Measurements from ENCODE around the gene TNC. TPM values are rescaled to one million over a fixed set of nuclear protein-coding genes. Genes with fewer than 3 reads are reported as not detected.

Gene TNC
- 10 to 100 TPM in 1 of 2 donors, 1 to 10 TPM in 1; 4.3 to 54.5 TPM for total RNA-seq
- long read RNA-seq, partial matches to known transcripts: 10 of 24 reads
- long read RNA-seq, other reads (novel, unspliced or antisense): 14 of 24 reads

DNA sequence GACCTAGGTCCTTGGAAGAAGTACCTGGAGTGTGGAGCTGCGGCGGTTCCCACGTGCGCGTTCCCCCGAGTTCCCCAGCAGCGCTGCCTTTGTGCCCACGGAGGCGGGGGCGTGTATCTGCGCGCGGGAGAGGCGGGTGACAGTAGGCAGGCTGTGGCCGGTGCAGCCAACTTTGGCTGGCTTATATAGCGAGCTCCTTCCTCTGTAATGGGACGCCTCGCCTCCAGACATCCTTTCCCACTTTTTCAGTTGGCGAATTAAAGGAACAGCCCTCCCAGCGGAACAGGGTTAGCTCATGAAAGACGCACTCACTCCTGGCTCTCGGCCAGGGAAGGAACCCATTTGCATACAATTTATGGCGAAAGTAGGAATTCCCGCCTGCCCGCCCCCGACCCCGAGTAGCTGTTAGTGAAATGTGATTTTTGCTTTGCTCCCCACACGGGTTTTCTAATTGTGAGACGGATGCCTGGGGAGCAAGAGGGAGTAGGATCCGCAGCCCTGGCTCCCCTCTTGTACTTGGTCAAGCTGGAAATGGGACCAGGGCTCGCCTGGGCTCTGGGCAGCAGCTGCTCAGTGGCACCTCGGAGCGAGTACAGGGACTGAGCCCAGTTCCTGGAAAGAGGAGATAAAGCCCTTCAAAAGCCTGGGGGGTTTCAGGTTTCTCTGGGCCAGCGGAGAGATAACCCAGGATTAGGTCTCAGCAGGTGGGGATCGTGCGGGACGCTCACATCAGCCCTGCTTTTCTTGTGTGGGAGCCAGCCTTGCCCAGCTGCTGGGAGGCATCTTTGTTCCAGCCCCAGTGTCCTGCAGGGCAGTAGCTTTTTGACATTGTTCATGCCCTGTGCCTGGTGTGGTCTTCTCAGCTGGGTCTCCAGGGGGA, at the start of gene TNC:
TNC (minus strand) TSS at position 159 of the 880 bp plus-strand sequence. CDS start 27,139 bp downstream, outside the sequence.
- intact Hi-C loops (cut with DNase I): no loop called here
- ATAC-seq: peak; percentile 70 to 86
- peak; percentile 82 for DNase-seq

DNA sequence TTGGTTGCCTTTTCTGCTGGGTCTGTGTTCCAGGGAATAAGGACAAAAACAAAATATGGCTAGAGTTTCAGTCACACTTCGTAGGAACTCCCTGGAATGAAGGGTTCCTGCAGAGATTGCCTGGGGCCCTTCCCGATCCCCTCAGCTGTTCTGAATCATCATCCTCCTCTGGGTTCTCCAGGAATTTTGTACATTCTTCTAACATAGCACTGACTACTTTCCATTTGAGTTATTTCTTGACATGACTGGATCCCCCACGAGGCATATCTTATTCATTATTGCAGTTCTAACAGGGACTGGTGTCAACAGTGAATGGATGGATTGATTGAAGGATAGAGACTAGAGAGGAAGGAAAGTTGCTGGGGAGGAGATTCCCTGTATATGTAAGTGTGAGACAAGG, 49.2 kb upstream of the TNC start:
- DNase-seq: no peak
- no peak for ATAC-seq
- intact Hi-C loops (cut with DNase I): no loop called here

DNA sequence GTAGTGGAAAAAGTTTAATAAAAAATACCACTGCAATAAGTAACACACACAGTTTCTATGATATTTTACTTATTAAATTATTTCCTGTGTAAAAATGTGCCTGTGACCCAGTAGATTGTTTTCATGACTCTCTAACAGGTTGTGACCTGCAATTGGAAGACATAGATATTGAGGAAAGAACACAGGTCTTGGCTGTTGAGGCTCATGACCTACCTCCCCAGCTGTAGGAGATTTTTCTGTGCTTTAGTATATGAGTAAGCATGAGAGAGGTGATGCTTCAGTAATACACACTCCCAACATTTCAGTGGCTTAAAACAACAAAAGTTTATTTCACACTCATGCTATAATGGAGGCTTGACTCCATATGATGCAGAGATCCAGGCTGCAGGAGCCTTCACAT, 47.3 kb upstream of the TNC start:
- DNase-seq (no peak), ATAC-seq (no peak)
- intact Hi-C loops (cut with DNase I): no loop called here

DNA sequence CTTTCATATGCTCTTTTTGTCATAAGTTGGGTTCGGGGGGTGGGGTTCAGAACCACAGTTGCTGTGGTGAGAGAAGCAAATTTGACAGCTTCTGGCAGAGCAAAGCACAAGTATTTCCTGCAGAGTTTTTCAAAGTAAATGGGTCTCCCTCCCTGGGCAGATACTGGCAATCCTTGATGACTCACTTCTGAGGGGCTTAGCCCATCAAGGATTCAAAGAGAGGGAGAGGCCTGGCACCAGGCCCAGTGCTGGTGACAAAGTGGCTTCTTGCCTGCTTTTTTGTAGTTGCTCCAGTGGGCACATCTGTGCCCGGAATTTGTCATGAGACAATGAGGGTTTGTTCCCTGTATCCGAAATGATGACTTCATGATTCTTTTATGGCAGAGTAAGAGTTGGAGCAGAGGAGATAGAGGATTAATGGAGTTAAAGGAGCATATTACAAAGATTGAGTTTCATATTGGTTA, 46.6 kb upstream of the TNC start:
- DNase-seq: peak; percentile 24
- intact Hi-C loops (cut with DNase I): no loop called here
- ATAC-seq: peak in 1 of 2 donors; percentile 34

DNA sequence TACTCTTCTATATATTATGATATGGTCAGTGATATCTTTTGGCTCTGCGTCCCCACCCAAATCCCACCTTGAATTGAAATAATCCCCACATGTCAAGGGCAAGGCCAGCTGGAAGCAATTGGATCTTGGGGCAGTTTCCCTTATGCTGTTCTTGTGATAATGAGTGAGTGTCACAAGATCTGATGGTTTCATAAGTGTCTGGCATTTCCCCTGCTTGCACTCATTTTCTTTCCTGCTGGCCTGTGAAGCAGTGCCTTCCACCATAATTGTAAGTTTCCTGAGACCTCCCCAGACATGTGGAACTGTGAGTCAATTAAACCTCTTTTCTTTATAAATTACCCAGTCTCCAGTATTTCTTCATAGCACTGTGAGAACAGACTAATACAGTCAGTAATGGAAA, 45.0 kb upstream of the TNC start:
- intact Hi-C loops (cut with DNase I): no loop called here
- no peak for DNase-seq
- no peak for ATAC-seq

DNA sequence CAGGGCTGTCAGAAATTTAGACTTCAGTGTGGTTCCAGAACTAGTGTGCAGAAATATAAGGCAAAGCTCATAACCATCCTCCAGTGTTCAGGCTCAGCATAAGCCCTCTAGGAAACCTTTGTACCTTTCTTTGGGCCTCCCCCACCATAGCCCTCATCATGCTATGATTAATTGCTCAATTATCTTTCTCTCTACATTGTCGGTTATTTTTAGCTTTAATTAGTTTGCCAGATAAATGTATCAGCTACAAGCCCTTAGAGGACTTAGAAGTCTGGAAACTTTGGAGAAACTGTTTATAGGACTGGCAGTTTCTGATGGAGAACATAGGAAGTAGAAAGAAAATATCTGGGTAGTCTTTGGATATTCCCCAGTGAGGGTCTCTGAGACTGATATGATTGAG, 43.5 kb upstream of the TNC start:
- ATAC-seq (no peak), DNase-seq (no peak)
- intact Hi-C loops (cut with DNase I): no loop called here

DNA sequence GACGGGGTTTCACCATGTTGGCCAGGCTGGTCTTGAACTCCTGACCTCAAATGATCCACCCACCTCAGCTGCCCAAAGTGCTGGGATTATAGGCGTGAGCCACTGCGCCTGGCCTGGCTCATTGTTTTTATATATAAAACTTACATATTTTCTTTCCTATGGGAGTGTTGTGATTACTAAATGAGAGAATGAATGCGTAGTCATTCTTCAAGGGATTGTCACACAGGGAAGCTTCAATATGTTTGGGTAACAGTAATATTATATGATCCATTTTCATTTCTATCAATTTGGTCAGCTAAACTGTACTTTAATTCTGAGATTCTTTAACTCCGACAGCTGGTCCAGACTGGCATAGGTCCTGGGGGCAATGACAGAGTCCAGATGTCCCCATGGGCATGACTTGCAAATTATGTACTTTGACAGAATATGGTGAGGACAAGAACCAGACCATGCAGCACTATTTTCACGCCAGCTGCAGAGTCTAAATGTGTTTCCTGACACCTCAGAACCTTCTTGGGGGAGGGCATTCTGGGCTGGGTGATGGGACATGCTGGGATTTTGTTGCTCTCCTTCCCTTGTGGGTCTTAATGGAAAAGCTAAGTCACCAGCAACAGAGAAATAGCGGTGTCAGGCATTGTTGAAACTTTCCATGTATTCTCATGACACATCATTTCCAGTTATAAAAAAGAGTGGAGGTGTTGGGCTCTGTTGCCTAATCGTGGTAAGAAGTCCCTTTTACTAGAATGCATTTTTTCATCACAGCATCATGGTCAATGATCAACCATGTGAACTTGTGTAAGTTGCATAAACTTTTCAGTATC, 40.9 kb upstream of the TNC start:
- intact Hi-C loops (cut with DNase I): no loop called here
- peak in 1 of 2 donors; percentile 71 for ATAC-seq

DNA sequence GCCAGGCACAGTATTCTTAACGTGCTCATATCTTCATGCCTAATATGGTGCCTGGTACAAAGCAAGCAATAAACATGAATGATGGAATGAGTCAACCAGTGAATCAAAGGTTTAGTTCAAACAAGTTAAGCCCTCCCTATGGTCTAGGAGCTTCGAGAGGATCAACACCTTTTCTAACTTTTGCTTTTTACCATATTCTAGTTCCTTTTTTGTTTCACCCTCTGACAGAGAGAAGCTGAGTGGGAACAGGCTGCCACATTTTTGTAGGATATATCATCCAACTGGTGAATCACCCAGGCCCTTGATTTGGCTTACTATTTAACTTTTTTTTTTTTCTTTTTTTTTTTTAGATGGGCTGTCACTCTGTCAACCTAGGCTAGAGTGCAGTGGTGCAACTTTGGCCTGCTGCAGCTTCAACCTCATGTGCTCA, 39.3 kb upstream of the TNC start:
- peak; percentile 23 to 90 for ATAC-seq
- intact Hi-C loops (cut with DNase I): no loop called here
- DNase-seq: no peak

More for the DNA sequence above, 40.9 kb upstream of the TNC start:
- no peak for DNase-seq

DNA sequence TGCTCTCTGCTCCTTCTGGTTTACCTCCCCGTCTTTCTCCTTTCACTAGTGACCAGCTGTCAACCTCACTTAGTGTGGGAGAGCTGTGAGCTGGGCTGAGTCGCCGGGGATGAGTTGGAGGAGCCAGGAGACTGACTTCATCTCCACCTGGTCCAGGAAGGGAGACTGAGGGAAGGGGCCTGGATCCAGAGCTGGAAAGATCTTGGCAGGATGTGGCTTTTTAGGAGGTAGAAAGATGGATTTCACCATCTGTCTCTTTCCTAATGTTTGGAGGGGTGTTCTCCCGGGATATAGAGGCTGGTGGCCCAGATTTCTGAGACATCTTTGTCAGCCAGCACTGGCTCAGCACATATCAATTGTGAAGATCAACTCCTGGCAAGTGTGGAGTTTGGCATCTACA, 37.1 kb upstream of the TNC start:
- intact Hi-C loops (cut with DNase I): no loop called here
- DNase-seq: no peak
- ATAC-seq: no peak

DNA sequence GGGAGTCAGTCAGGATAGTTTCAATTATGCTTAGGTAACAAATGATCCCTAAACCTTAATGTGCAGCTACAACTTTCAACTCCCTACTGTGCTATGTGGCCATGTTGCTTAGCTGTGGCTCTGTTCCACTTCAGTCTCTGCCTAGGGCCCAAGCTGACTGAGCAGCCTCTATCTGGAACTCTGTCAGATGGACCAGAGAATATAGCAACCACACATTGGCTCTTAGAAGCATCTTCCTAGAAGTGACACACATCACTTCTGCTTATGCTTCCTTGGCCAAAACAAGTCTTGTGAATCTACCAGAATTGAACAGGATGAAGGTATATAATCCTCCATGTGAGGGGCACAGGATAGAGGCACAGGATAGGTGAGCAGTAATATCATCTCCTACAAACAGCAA, 36.7 kb upstream of the TNC start:
- DNase-seq (no peak), ATAC-seq (no peak)
- intact Hi-C loops (cut with DNase I): no loop called here

DNA sequence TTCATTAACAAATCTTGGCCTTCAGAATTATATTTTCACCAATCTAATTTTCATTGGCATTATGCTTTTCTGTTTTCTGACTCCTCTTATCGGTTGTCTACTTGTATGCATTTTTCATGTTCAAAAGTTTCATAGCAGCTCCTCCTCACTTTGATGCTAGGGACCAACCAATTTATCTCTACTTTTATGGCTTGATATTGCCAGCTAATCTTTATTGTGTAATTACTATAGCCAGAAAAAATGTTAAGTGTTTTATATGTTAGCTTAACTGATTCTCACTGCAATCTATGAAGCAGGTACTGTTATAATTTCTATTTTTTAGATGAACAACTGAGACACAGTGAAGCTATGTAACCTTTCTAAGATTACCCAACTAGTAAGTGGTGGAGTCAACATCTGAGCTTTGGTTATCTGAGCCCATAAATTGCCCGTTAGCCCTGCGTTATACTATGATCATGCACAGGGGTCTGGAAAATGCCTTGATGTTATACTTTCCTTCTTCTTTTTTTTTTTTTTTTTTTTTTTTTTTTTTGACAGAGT, 34.4 kb upstream of the TNC start:
- no peak for ATAC-seq
- DNase-seq: no peak
- intact Hi-C loops (cut with DNase I): no loop called here

DNA sequence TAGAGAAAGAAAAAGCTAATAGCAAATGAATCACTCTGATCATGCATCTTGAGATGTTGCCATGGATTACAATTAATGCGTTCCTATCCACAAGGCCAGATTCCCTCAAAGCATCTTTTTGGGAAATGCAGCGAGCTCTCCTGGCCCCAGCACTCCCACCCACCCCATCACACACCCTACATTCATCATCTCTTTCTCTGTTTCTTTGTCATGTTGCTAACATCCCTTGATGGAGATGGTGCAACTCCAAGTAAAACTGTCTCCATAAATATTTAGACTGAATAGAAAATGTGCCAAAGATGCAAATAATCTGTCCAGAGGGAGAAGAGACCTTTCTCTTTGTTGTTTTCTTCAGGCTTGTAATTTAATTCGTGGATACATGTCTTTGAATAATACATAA, 30.8 kb upstream of the TNC start:
- ATAC-seq: no peak
- intact Hi-C loops (cut with DNase I): no loop called here
- DNase-seq: no peak

DNA sequence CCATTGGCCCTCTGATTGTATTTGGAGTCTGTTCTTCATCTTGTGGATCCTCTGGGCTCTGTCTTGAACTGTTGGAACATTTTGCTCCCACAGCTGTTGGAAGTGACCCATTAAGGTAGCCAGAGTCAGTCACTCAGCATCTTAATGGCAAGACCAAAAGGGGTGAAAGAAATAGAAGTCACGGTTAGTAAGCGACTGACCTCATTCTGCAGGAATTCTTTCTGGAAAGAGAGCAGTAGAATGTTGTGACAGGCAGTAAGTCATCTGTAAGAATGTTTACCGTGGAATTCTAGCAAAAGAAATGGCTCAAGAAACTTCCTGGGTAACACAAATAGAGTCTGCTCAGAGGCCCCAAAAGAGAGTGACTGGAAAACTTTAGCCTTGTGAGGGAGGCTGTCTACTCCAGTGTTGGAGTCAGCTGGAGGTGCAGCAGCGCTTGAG, 28.6 kb upstream of the TNC start:
- no peak for DNase-seq
- intact Hi-C loops (cut with DNase I): no loop called here
- peak in 1 of 2 donors; percentile 72 for ATAC-seq

DNA sequence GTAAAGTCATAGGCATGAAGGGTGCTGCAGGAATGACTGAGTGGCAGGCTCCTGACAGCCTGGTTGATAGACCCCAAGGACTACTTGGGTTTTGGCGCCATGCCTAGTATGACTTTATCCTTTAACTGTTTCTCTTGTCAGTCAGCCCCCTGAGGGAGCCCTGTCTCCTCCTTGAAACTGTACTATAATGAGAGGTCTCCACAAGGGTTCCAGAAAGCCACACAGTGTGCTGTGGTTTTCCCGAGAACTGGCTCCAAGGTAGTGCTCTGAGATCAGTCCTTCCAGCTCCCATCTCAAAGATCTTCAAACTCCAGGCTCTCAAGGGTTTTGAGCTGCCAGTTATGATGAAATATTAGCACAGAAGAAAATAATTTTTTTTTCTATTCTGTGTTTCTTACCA, 26.7 kb upstream of the TNC start:
- no peak for DNase-seq
- intact Hi-C loops (cut with DNase I): no loop called here
- peak in 1 of 2 donors; percentile 22 for ATAC-seq

DNA sequence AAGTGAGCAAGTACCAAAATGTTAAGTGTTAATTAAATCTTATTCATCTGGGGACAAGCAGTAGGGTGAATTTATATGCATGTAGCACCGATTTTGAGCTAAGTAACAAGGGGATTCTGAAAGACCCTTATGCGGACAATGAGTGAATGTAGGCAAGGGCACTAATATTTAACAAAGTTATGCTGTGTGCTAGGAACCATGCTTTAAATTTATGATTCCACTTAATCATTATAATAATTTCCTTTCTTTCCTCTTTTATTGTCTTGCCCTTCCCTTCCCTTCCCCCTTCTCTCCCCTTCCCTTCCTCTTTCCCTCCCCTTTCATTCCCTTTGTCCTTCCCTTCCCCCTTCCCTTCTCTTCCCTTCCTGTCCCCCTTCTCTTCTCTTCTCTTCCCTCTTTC, 25.7 kb upstream of the TNC start:
- DNase-seq (no peak), ATAC-seq (no peak)
- intact Hi-C loops (cut with DNase I): no loop called here

DNA sequence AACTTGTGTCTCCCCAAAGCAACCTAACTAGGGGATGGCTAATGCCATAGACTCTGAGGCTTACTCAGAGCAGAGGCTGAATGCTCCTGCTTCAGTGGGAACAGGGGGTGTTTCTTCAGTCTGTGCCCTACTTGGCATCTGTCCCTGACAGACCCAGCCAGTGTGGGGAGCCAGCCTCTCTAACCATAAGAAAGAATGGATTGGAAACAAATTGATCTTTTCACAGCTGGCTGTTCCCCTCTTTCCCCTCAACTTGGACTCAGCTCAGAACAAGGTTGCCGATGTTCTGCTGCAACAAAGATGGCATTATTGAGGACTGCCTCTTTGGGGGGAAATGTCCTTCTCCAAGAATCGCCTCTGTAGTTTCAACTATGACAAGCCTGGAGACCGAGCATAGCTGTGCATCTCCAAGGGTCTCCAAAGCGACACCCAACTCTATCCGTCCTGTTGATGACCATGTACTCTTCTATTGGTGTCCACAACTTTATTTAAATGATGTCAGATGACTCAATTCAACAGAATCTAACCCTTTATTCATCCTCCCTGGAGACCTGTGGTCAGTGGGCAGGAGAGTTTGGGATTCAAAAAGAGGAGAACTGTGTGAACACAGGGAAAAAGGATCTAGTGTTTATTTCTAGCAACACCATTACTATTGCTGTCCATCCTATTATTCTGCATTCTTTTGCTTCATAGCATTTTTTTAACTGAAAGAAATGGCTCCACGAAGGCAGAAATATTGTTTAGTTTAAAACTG, 24.7 kb upstream of the TNC start:
- ATAC-seq: no peak

DNA sequence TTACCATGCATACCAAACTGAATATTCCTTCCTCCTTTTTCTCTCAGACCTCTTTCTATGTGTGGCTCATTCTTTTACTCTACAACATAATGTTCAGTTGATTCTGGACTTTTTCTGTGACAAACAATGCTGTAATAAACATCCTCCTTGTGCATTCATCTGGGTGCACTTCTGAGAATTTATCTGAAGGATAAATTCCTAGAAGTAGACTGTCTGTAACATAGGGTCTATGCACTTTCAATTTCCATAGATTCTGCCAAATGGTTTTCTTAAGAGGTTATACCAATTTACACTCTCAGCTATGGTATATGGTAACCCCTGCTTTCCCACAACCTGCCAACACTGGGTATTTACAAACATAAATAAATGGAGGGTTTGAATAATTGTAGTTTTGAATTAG, 24.1 kb upstream of the TNC start:
- intact Hi-C loops (cut with DNase I): no loop called here
- no peak for DNase-seq

More for the DNA sequence above, 24.7 kb upstream of the TNC start:
- no peak for DNase-seq
- intact Hi-C loops (cut with DNase I): no loop called here

DNA sequence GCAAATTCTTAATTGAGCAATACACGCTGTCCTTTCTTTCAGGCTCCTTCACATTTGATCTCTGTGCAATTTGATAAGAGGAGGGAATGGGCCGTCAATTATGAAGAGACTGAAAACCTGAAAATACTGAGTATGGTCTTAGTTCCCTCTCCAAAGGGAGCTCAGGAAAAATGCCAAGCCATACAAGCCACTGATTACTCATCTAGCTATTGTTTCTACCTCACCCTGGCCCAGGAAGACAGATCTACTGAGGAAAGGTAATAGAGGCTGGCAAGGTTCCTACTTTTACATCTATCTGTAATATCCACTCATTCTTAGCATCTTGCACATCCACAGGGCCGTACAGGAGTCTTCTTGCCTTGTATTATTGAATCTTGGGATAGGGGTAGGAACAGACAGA, 23.7 kb upstream of the TNC start:
- DNase-seq (no peak), ATAC-seq (no peak)
- intact Hi-C loops (cut with DNase I): no loop called here

More for the DNA sequence above, 24.1 kb upstream of the TNC start:
- ATAC-seq: no peak

DNA sequence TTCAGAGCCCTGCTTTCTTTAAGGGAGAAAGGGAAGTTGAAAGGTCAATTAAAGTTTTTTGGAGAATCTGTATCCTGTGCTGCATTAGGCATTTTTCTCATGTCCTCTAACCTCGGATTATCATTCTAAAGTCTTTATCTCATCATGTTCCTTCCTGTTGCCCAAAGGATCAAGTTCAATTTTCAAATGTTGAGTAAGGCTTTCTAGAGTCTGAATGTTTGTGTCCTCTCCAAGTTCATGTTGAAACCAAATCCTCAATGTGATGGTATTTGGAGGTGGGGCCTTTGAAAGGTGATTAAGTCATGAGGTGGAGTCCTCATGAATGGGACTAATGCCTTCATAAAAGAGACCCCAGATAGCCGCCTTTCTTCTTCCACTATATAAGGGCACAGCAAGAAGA, 20.2 kb upstream of the TNC start:
- intact Hi-C loops (cut with DNase I): no loop called here
- no peak for ATAC-seq

More for the DNA sequence above, 20.2 kb upstream of the TNC start:
- no peak for DNase-seq

Data from left cardiac atrium (tissue), 4 donors.